GM23338 (cell line): Measurements from ENCODE around the gene ULK3. TPM values are rescaled to one million over a fixed set of nuclear protein-coding genes. Genes with fewer than 3 reads are reported as not detected.

Experiments
- ATAC-seq: fragments of 200-7000 bp; cut with Tn5 transposase; 3 replicates; pipeline ENCODE4 v1.9.1; 2020
- DNase-seq: peaks from one replicate; pipeline ENCODE4 v3.0.0-alpha.2; 2015; ENCODE audit warnings: low spot score
- H2AFZ ChIP-seq: fragments of 200-600 bp; sonication (generic); 2 replicates; pipeline ENCODE4 v1.8.0; 2016; ENCODE audit warnings: antibody characterized with exemption, mild to moderate bottlenecking, moderate library complexity
- H3F3A ChIP-seq: fragments of 200-600 bp; sonication (generic); replicated peaks from 2 replicates; pipeline ENCODE4 v1.8.0; 2017; ENCODE audit warnings: antibody characterized with exemption, mixed run types, low read depth
- H3K27ac ChIP-seq: fragments of 200-600 bp; sonication (generic); 2 replicates; pipeline ENCODE4 v1.6.1; 2016; ENCODE audit warnings: low read depth
- H3K27me3 ChIP-seq: fragments of 200-600 bp; sonication (generic); 2 replicates; pipeline ENCODE4 v1.8.0; 2016; ENCODE audit warnings: mild to moderate bottlenecking, mixed run types, moderate library complexity; ENCODE audit not compliant: insufficient read depth
- H3K36me3 ChIP-seq: fragments of 200-600 bp; sonication (generic); 2 replicates; pipeline ENCODE4 v1.8.0; 2016; ENCODE audit warnings: mild to moderate bottlenecking; ENCODE audit not compliant: insufficient read depth
- H3K4me1 ChIP-seq: fragments of 200-600 bp; sonication (generic); 2 replicates; pipeline ENCODE4 v1.8.0; 2016; ENCODE audit warnings: mild to moderate bottlenecking, moderate library complexity; ENCODE audit not compliant: insufficient read depth
- H3K4me2 ChIP-seq: fragments of 200-600 bp; sonication (generic); 2 replicates; pipeline ENCODE4 v1.7.1; 2017; ENCODE audit warnings: mixed run types
- H3K4me3 ChIP-seq: fragments of 200-600 bp; sonication (generic); 2 replicates; pipeline ENCODE4 v1.6.1; 2016; ENCODE audit warnings: mixed run types
- H3K79me2 ChIP-seq: fragments of 200-600 bp; sonication (generic); replicated peaks from 2 replicates; pipeline ENCODE4 v1.8.0; 2017; ENCODE audit warnings: mild to moderate bottlenecking; ENCODE audit not compliant: insufficient read depth
- H3K9me2 ChIP-seq: fragments of 200-600 bp; sonication (generic); 2 replicates; pipeline ENCODE4 v1.8.0; 2017; ENCODE audit not compliant: insufficient read depth
- H4K20me1 ChIP-seq: fragments of 200-600 bp; sonication (generic); replicated peaks from 2 replicates; pipeline ENCODE4 v1.8.0; 2017; ENCODE audit warnings: mild to moderate bottlenecking; ENCODE audit not compliant: insufficient read depth
- H3K27ac Mint-ChIP-seq: 2 replicates; pipeline ENCODE4 v1.8.0; 2020; ENCODE audit warnings: inconsistent platforms, mild to moderate bottlenecking, moderate library complexity, mixed read lengths
- H3K27me3 Mint-ChIP-seq: 3 replicates; pipeline ENCODE4 v1.8.0; 2022; ENCODE audit warnings: low read depth, mild to moderate bottlenecking, moderate library complexity, mixed read lengths, inconsistent platforms; ENCODE audit not compliant: insufficient read depth, poor library complexity
- H3K36me3 Mint-ChIP-seq: 3 replicates; pipeline ENCODE4 v1.8.0; 2021; ENCODE audit warnings: low read depth, mild to moderate bottlenecking, inconsistent platforms, moderate library complexity, mixed read lengths
- H3K4me1 Mint-ChIP-seq: 3 replicates; pipeline ENCODE4 v1.8.0; 2020; ENCODE audit warnings: mild to moderate bottlenecking, inconsistent platforms, mixed read lengths
- H3K4me3 Mint-ChIP-seq: 3 replicates; pipeline ENCODE4 v1.8.0; 2021; ENCODE audit warnings: moderate library complexity, mild to moderate bottlenecking, inconsistent platforms, mixed read lengths
- H3K9me3 Mint-ChIP-seq: 3 replicates; pipeline ENCODE4 v1.8.0; 2020; ENCODE audit warnings: moderate library complexity, mild to moderate bottlenecking, inconsistent platforms, mixed read lengths
- CREB1 ChIP-seq: fragments of 250-450 bp; sonication (Bioruptor Pico); IDR thresholded peaks from 2 replicates; pipeline ENCODE4 v1.5.0; 2020; ENCODE audit warnings: low read depth, mild to moderate bottlenecking, moderate library complexity
- CTCF ChIP-seq, 2 experiments: fragments of 200-600 bp in 1 of 2; sonication (generic) in 1 of 2; conservative IDR thresholded peaks; 2 replicates each; pipeline versions ENCODE4 v1.5.1 to v1.6.1; 2016 to 2017; ENCODE audit warnings: antibody characterized with exemption in 2 of 2, low read depth in 2 of 2, mild to moderate bottlenecking in 2 of 2, moderate library complexity in 1 of 2
- ETS1 ChIP-seq: IDR thresholded peaks from 2 replicates; pipeline ENCODE4 v1.6.1; 2016; ENCODE audit warnings: antibody characterized with exemption
- EZH2 ChIP-seq: fragments of 200-600 bp; sonication (generic); IDR thresholded peaks from one replicate; pipeline ENCODE4 v1.8.0; 2017; ENCODE audit warnings: antibody characterized with exemption, mild to moderate bottlenecking, low read depth; ENCODE audit not compliant: unreplicated experiment
- EZH2phosphoT487 ChIP-seq: fragments of 200-600 bp; sonication (generic); IDR thresholded peaks from one replicate; pipeline ENCODE4 v1.8.1; 2018; ENCODE audit warnings: antibody characterized with exemption; ENCODE audit not compliant: unreplicated experiment
- JUNB ChIP-seq: IDR thresholded peaks from one replicate; pipeline ENCODE4 v1.6.1; 2016; ENCODE audit warnings: antibody characterized with exemption; ENCODE audit not compliant: unreplicated experiment
- NANOG ChIP-seq: IDR thresholded peaks from 2 replicates; pipeline ENCODE4 v1.6.1; 2016; ENCODE audit warnings: antibody characterized with exemption, borderline replicate concordance
- POLR2AphosphoS5 ChIP-seq: IDR thresholded peaks from 2 replicates; pipeline ENCODE4 v1.6.1; 2016; ENCODE audit warnings: antibody characterized with exemption, low read depth
- REST ChIP-seq: IDR thresholded peaks from one replicate; pipeline ENCODE4 v1.6.1; 2018; ENCODE audit warnings: antibody characterized with exemption; ENCODE audit not compliant: unreplicated experiment
- STAT1 ChIP-seq: IDR thresholded peaks from one replicate; pipeline ENCODE4 v1.6.1; 2016; ENCODE audit warnings: antibody characterized with exemption; ENCODE audit not compliant: unreplicated experiment
- ZNF114 ChIP-seq: fragments of 250-450 bp; sonication (Bioruptor Pico); IDR thresholded peaks from 2 replicates; pipeline ENCODE4 v1.5.0; 2020; ENCODE audit warnings: mild to moderate bottlenecking, moderate library complexity
- ZNF331 ChIP-seq: fragments of 250-450 bp; sonication (Bioruptor Pico); IDR thresholded peaks from 2 replicates; pipeline ENCODE4 v1.5.0; 2020; ENCODE audit warnings: low read depth, mild to moderate bottlenecking, moderate library complexity
- ZNF462 ChIP-seq: fragments of 250-450 bp; sonication (Bioruptor Pico); IDR thresholded peaks from 2 replicates; pipeline ENCODE4 v1.5.0; 2020; ENCODE audit warnings: mild to moderate bottlenecking, moderate library complexity
- polyA plus RNA-seq: library from polyadenylated mRNA; unstranded; fragments of >200 nt; fragmentation: Nextera tagmentation; extraction: Ambion mirVana; gene quantifications from 2 replicates; pipeline ENCODE4 v1.2.1, GENCODE V29; 2016
- total RNA-seq: library from RNA; depleted of rRNA; stranded (reverse); fragments of >200 nt; shearing (Covaris generic); gene quantifications from 2 replicates; pipeline ENCODE4 v1.2.3, GENCODE V29; 2014

ULK3 gene
- total and polyA plus RNA-seq, 2 experiments from 2014 or later, result 20.3 to 35.4 TPM

- no peak overlapping the region for H3K27ac Mint-ChIP-seq
- ATAC-seq, result no peak
Observed at GRCh38 chr15:74801311-74801997, 41.5 kb downstream of the ULK3 start.

More at GRCh38 chr15:74801311-74801997, 41.5 kb downstream of the ULK3 start:
- Histone ChIP-seq H3K79me2 (no peaks in the 10 kb centered on the region), H3K4me2 (no peak overlapping the region), H3K4me3 (no peak overlapping the region), H3K27me3 (no peaks in the 10 kb centered on the region), H3K9me2 (no peaks in the 10 kb centered on the region), H4K20me1 (peaks cover 4% of the 10 kb centered on the region; the same call in 1 of the 2 replicates), H3K36me3 (no peaks in the 10 kb centered on the region; the same call in 1 of the 2 replicates), H2AFZ (no peak overlapping the region), H3K27ac (no peak overlapping the region), H3F3A (no peaks in the 10 kb centered on the region), H3K4me1 (peaks cover 3% of the 10 kb centered on the region; the same call in 1 of the 2 replicates)
- Mint-ChIP-seq H3K27me3 (peaks cover 2% of the 10 kb centered on the region), H3K36me3 (peaks cover 19% of the 10 kb centered on the region), H3K4me3 (no peak overlapping the region), H3K4me1 (peaks cover 6% of the 10 kb centered on the region), H3K9me3 (no peaks in the 10 kb centered on the region)
- DNase-seq, result no peak
- TF ChIP-seq NANOG, result no peak
- no peak for TF ChIP-seq EZH2phosphoT487
- no peak for TF ChIP-seq ZNF114 (CRISPR knock-in tag)
- no peak for TF ChIP-seq EZH2
- TF ChIP-seq CTCF (conservative IDR thresholded peaks at IDR 0.05; ENCODE audit: low read depth in 2 of 2), result no peak
- TF ChIP-seq REST, result no peak
- no peak for TF ChIP-seq ZNF331
- no peak for TF ChIP-seq ETS1
- no peak for TF ChIP-seq ZNF462 (CRISPR knock-in tag)
- no peak for TF ChIP-seq JUNB
- TF ChIP-seq POLR2AphosphoS5, result no peak
- no peak for TF ChIP-seq CREB1 (CRISPR knock-in tag)
- no peak for TF ChIP-seq STAT1
